Nucleus accumbens (tissue), 56 donors: ENCODE data around the gene GPAT3.

Experiments used
- DNase-seq, 56 donors: peaks; one replicate each; lab custom pipeline; 2025; lab: John Stamatoyannopoulos, UW

The GPAT3 gene

DNA sequence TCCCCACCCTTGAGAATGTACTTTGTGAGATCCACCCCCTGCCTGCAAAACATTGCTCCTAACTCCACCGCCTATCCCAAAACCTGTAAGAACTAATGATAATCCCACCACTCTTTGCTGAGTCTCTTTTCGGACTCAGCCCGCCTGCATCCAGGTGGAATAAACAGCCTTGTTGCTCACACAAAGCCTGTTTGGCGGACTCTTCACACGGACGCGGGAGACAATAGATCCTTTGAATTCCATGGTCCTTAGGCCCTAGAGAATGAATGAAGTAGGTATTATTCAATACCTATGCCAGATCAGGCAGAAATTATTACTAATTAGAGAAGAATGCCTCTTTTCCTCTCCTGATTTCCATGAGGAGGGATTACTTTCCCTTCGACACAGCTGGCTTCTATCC, 101.0 kb downstream of the GPAT3 start:
- no peak for DNase-seq

DNA sequence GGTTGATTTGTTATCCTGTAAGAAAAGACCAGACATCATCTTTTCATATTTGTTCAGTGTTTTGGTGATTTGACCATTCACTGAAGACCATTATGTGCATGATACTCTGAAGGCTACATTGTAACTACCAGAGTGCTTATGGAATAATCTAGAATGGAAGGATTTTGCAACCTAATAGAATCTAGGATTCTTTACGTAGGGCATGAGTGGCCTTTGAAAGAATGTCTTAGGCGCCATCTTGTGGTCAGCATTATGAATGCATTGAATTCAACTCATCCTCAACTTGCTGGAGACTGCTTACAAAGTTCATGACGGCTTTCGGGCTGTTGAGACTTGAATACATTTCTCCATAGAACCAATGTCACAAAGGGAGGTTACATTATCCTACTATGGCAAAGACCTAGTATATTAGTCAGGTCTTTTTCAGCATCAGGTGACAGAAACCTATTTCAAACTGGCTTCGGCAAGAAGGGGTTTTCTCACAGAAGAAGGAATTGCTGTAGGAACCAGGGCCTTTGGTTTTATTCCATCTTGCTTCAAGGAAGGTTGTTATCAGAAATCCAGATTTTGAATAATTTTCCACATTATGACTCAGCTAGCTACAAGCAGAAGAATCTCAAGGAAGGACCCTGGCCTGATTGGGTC, 104.1 kb downstream of the GPAT3 start:
- peak in 32 of 56 donors; percentile 0 to 76 (median 20) for DNase-seq

DNA sequence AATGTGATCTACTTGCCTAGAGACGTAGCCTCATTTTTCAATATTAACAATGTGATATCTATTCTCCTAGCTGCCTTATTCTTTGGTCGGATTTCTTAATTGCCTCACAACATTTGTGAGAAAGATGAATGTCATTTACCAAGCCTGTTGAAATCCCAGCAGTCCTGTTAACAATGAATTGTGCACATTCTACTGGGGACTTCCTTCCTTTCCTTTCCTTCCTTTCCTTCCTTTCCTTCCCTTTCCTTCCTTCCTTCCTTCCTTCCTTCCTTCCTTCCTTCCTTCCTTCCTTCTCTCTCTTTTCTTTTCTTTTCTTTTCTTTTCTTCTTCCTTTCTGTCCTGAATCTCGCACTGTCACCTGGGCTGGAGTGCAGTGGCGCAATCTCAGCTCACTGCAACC, 107.1 kb downstream of the GPAT3 start:
- no peak for DNase-seq

GRCh38 chr4:83644677-83645659, 109.1 kb downstream of the GPAT3 start:
- DNase-seq, result peak in 14 of 56 donors; percentile 0 to 47 (median 6)

- DNase-seq, result no peak
These were observed 110.8 kb downstream of the GPAT3 start for GRCh38 chr4:83646538-83647239.

GRCh38 chr4:83651846-83652245, 115.9 kb downstream of the GPAT3 start:
- DNase-seq, result no peak
